Measurements from ENCODE around the gene NPEPL1.

GRCh38 chr20:58684291-58684690, 8.3 kb upstream of the NPEPL1 start:
- no peak for TF ChIP-seq ASH2L (IDR thresholded peaks at IDR 0.05; ENCODE audit: low read length)
- no peak for TF ChIP-seq MAX (IDR thresholded peaks at IDR 0.05)
- TF ChIP-seq SIRT6 (IDR thresholded peaks at IDR 0.05; ENCODE audit: low read length) = no peak

All from H1 (cell line).